MV-4-11 (cell line): ENCODE results near the gene CETP.

Experiments used
- DNase-seq: peaks from one replicate; lab custom pipeline; 2025; lab: John Stamatoyannopoulos, UW

Gene CETP, protein sequence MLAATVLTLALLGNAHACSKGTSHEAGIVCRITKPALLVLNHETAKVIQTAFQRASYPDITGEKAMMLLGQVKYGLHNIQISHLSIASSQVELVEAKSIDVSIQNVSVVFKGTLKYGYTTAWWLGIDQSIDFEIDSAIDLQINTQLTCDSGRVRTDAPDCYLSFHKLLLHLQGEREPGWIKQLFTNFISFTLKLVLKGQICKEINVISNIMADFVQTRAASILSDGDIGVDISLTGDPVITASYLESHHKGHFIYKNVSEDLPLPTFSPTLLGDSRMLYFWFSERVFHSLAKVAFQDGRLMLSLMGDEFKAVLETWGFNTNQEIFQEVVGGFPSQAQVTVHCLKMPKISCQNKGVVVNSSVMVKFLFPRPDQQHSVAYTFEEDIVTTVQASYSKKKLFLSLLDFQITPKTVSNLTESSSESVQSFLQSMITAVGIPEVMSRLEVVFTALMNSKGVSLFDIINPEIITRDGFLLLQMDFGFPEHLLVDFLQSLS

DNA sequence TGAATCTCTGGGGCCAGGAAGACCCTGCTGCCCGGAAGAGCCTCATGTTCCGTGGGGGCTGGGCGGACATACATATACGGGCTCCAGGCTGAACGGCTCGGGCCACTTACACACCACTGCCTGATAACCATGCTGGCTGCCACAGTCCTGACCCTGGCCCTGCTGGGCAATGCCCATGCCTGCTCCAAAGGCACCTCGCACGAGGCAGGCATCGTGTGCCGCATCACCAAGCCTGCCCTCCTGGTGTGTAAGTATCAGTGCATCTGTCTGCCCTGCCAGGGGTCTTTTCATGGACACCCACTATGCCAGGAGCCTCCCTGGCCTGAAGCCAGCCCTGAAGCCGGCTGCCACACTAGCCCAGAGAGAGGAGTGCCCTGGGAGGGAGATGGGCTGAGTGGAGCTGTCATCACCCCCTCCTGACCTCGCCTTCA is at the start of gene CETP:
TSS of gene CETP (plus strand) at position 100 of the 431 bp plus-strand sequence. CDS start at position 130, 30 bp downstream.
- no peak for DNase-seq

DNA sequence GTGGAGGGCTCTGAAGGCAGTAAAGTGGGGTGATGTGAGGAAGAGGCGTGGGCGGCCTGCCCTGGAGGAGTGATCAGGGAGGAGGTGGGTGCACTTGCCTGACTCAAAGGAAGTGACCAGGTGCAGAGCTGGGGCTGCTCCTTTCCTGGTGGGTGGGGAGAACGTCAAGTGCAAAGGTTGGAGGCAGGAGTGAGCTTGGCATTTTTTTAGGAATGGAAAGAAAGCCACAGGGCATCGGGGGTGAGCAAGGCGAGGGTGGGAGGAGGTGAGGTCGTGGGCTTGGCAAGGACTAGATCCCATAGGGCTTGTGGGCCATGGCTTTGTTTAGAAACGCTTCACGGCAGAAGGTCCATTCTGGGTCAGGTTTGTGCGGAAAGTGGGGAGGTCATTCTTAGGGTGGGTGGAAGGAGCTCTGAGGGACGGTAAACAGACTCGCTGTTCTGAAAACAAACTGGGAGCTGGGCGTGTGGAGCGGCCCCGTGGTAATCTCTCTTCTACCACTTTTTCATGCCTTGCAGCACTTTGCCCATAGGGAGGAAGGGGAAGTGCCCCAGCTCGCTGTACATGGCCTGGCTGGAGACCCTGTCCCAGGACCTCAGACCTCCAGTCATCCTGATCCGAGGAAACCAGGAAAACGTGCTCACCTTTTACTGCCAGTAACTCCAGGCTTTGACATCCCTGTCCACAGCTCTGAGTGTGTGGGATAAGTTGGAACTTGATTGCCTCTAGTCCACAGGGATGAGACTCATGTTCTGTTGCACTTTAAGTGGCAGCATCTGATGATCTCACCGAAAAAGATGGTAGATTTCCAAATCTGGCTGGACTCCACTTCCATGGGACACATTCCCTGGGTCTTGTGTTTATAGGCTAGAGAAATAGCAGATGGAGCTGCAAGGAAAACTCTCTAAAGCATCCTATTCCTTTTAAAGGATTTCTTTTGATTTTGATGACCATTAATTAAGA is 48.7 kb upstream of the CETP start:
- DNase-seq, result peak; percentile 39

DNA sequence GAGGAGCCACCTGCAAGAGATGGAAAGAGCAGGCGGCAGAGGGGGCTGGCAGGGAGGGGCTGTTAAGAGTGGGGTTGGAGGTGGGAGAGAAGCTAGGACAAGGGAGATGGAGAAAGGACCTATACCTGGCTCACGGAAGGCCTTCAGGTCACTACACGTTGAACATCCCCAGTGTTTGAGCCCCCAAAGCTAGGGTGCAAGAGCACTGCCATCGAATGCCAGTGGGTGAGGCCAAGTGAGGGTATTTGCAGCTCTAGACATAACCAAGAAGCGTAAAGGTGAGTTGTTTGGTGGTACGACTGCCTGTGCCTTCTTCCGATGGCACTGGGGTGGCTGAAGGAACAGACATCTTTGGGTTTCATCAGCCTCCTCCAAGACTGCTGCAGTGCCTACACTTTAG is 46.9 kb upstream of the CETP start:
- no peak for DNase-seq

DNA sequence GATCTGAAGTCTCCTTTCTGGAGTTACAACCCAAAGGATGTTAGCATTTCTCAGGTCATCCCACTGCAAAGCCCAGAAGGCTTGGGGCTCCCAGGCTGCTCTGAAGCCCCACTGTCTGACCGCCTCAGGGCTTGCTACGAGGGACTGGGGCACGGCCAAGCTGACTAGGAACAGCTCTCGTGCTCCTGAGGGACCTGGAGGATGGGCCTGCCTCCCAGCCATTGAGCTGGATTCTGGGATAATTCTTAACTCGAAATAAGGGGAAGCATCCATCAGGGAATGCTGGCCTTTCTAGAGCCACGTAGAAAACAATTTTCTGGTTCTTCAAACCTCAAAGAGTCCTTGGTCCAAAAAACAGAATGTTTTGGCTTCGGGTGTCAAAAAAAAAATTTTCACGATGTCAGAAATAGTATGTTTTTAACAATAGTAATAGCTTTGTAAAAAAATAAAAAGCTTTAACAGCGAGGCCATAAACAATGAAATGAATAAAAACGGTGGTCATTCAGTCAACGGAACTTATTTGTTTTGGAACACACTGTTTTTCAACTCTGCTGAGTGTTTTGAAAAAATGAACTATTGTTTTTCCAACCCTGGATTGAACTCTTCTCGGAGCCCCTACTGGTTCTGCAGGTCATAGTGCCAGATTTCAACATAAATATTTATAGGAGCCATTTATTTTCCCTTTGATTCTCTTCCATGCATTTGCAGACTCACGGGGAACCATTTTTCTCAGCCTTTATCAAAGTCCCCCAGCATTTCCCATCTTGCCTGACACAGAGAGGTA is 46.2 kb upstream of the CETP start:
- no peak for DNase-seq

DNA sequence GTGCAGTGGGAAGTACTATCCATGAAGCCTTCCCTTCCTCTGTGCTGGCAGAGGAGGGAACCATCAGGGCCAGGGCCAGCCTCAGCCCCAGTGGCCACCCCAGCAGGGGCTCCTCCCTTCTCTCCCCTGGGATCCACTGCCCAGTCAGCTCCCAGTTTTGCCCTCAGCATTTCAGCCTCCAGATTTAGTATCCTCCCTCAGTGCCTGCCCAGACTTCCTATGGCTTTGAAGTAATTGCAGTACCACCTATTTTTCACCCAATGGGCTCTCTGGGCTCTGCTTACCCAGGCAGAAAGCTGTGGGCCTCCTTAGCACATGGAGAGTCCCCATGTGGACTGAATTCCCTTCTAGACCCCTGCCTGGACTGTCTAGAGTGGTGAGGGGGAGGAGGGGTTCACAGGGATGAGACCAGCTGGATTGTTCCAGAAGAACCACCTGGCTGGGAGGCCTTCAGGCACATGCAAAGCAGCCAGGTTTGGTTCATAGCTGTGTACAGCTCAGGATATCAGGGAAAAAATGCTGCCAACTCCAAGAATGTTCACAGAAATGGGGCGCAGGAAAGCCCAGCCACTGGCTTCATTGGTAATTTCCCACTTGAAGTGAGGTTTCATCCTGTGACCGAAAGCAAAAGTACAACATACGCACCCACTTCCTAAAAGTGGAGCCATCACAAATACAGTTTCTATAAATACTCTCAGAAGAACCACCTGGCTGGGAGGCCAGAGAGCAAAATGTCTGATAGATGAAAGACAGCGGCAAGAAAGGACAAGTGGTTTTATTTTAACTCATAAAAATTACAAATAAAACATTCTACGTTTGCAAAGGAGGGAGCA is 45.0 kb upstream of the CETP start:
- DNase-seq, result peak; percentile 84

DNA sequence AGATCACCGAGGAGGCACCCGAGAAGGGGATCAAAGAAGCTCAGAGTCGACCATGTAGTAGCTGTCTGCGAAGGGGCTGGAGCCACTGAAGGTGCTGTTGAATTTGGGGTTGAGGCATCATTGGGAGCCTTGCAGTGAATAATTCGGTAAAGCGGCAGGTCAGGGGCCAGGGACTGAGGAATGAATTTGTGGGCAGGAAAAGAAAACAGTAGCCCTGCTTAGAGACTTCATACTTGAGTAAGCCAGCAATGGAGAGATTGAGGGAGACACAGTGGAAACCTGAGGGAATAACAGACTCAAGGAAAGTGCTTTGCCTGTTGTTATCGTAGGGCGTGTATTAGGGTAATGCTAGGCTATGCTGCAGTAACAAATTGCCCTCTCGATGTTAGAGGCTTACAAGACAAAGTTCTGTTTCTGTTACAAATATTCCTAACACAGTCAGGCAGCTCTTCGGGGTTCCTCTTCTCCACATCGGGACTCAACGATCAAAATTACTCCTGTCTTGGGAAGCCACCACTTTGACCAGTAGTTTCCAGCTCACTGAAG is 43.2 kb upstream of the CETP start:
- no peak for DNase-seq

DNA sequence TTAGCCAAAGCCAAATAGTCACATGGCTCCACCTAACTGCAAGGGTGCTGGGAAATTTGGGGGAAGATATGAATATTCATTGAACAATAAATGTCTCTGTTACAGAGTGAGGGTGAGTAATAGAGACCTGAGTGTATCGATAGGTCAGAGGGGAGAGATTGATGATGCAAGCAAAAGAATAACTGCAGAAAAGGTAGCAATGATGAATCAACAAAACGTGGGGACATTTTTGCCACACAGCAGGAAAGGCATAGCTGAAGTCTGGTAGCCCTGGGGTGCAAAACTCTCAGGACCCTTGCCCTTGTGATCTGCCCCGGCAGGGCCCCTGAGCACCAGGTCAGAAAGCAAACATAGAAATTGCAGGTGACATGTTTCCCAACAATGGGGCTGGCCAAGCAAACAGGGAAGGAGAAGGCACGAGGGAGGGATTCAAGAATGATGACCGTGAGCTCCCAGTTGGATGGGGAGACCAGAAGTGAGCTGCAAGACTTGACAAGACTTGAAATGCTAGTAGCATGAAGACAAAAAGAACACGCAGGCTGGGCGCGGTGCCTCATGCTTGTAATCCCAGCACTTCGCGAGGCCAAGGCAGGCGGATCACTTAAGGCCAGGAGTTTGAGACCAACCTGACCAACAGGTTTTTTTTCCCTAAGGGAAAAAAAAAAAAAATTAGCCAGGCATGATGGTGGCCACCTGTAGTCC is 42.5 kb upstream of the CETP start:
- no peak for DNase-seq

DNA sequence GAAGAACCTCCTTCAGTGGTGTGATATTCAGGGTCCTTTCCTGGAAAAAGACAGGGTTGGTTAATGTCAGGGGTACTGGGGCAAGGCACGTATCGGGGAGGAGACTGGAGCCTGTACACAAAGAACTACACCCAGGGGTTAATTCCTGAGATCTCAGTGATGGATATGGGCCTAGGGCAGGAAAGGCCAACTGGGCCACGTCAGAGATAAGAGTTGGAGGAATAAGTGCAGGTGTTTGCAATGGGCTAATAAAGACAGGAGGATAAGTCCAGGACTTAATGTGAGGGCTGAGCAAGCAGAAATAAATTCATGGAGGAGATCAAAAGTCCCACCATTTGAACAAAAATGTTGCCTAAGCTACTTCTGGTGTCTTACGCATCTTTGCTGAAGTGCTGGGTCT is 40.2 kb upstream of the CETP start:
- no peak for DNase-seq

DNA sequence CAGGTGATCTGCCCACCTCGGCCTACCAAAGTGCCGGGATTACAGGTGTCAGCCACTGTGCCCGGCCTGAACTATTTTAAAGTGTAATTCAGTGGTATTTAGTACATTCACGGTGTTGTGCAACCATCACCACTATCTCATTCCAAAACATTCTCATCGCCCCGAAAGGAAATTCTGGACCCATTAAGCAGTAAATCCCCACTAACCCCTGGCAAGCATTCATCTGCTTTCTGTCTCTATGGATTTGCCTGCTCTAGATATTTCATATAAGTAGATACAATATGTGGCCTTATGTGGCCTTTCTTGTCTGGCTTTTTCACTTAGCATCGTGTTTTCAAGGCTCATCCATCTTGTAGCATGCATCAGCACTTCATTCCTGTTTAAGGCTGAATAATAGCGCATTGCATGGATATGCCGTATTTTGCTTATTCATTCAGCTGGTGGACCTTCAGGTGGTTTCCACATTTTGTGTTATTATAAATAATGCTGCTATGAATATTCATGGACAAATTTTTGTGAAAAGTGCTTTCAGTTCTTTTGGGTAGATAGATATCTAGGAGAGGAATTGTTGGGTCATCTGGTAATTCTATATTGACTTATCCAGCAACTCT is 38.2 kb upstream of the CETP start:
- DNase-seq, result no peak

DNA sequence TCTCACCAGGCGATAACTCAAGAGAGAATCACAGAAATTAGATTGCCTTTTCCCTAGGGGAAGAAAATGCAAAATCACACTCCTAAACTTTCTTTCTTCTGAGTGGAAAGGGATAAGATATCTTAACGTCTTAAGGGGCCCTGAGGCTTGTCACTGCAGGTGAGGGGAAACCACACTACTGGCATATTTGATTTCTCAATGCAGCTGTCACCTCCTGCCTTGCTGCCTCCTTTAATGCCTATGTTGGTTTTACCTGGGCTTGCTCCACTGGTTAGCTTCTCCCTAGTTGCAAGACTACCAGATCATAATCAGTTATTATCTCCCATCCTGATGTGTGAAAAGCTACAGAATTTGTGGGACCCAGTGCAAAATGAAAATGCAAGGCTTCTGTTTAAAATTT is 34.3 kb upstream of the CETP start:
- DNase-seq, result no peak

DNA sequence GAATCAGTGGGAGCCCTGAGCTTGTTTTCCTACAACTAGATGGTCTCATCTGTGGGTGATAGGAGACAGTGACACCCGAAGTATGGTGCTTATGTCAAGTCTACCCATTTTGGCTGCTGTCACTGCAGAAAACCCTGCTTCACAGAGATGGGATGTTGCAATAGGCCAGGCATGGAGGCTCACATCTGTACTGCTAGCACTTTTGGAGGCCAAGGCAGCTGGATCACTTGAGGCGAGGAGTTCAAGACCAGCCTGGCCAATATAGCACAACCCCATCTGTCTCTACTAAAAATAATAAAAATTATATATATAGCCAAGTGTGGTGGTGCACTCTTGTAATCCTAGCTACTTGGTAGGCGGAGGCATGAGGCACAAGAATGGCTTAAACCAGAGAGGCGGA is 32.1 kb upstream of the CETP start:
- peak; percentile 52 for DNase-seq

DNA sequence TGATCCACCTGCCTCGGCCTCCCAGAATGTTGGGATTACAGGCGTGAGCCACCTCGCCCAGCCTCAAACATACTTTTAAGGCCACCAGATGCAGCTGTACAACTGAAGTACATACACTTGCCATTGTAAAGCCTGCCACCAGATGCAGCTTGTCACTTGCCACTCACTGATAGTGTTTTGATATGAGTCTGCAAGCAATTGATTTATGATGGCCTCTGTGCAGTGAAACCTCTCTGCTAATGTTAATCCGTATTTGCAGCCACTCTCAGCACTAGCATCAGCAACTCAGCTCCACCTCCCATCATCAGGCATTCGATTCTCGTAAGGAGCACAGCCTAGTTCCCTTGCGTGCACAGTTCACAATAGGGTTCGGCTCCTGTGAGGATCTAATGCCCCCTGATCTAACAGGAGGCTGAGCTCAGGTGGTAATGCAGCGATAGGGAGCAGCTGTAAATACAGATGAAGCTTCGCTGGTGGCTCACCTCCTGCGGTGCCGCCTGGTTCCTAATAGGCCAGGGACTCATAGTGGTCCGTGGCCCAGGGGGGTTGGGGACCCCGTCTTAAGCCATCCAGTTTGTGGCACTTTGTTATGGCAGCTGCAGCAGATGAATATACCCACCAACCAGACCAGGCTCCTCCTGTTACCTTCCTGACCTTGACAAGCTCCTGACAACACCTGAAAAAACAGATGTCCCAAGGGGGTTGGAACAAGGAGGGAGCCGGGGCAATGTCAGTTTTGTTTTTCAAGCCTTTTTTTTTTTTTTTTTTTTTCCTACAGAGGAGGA is 31.1 kb upstream of the CETP start:
- DNase-seq, result no peak

DNA sequence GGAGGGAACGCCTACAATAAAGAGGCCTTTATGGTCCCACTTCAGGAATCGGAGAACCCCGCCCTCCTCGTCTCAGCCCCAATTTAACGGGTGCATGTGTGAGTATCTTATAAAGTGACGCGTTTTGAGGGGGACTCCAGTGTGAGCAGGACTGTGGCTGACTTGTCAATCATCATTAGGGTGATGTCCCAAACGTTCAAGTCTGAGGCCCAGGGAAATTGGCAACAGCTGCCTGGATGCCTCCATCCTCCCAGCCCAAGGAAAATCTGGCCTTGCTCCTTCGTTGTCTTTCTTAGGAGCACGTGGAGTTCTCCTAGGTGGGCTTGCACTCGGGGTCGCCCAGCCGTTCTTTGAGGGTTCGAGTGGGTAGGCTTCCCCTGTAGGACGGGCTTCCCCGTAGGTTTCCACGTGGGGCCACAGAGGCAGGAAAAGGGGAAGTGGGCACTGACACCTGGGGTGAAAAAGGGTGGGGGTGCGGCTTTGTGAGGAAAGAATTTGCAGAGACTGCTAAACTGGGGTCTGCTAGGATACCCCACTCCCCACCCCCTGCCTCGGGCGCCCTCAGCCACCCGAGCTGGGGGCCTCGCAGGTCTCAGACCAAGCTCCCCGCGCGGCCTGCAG is 30.4 kb upstream of the CETP start:
- peak; percentile 84 for DNase-seq

DNA sequence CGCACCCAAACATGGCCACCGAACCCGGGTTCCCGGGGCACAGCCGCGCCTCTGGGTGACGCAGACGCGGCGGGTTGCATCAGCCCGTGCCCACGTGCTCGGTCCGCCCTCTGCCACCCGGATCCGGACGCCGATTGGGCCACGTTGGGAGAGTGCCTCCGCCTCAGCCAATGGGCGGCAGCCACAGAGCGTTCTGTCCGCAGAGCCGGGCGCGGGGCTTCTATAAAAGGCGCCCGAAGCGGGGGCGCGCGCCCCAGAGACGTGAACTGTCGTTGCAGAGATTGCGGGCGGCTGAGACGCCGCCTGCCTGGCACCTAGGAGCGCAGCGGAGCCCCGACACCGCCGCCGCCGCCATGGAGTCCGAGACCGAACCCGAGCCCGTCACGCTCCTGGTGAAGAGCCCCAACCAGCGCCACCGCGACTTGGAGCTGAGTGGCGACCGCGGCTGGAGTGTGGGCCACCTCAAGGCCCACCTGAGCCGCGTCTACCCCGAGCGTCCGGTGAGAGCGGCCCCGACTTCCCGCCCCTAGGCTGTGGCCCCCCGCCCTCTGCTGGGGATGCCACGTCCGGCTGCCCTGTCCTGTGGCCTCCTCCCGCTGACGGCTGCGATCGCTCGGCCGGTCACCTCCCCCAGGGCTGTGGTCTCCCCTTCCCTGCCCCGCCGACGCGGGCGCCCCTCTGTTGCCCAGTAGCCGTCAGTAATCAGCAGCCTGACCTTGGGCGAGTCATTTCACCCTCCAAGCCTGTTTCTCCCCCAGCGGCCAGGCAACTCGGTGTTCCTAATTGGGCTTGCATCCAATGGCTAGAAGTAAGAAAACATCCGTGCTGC is 29.6 kb upstream of the CETP start, which contains the start of gene HERPUD1:
TSS of gene HERPUD1 (plus strand) at position 251 of the 829 bp plus-strand sequence. CDS start at position 354, 103 bp downstream.
- peak; percentile 97 for DNase-seq

DNA sequence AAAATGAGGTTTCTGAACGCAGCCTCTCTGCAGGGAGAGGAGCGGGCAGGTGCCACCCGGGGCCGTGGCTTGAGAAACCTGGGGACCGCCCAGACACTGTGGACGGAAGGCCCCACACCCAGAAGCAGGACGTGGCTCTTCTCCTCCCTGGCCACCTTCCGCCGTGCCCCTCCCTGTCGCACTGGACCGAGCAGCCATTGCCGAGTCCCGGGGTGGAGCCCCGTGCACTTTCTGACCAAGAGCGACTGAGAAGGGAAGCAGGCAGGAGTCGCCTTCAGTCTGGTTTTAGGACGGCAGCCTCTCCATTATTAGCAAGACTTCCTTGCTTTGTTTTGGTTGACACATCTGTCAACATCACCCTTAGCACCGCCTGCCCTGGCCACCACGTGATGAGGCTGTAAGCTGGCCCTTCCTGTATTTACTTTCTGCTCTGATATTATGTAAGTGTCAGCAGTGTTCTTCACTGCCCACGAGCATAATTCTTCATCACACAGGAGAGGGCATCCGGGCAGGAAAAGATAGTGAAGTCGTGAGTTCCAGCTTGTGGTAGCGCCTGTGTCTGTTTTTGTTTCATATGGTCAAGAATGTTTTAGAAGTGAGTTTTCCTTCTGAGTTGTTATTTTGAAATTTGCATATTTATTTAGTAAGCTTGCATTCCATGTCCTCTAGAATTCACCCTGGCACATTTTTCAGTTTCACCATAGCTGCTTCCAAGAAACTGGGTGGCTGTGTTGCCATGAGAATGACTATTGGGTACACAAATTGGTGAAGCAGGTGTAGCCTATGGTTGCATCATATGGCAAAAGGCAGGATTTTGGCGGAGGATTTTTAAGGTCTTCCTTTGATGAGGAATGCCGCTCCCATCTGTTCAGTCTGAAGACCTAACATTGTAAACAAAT is 28.8 kb upstream of the CETP start:
- peak; percentile 84 for DNase-seq
